Progenitor cell of endocrine pancreas (in vitro differentiated cells): Measurements from ENCODE around the gene CALN1. TPM values are rescaled to one million over a fixed set of nuclear protein-coding genes. Genes with fewer than 3 reads are reported as not detected.

Experiments used
- DNase-seq: peaks from one replicate; pipeline ENCODE4 v3.0.0; 2021; ENCODE audit warnings: low spot score; ENCODE audit not compliant: unreplicated experiment
- H3K27ac Mint-ChIP-seq: 2 replicates; pipeline ENCODE4 v1.8.0; 2021; ENCODE audit warnings: mild to moderate bottlenecking, moderate library complexity, mixed read lengths
- H3K27me3 Mint-ChIP-seq: 2 replicates; pipeline ENCODE4 v1.8.0; 2021; ENCODE audit warnings: mixed read lengths
- H3K36me3 Mint-ChIP-seq: 2 replicates; pipeline ENCODE4 v1.8.0; 2022; ENCODE audit warnings: mixed read lengths; ENCODE audit not compliant: insufficient read depth
- H3K4me1 Mint-ChIP-seq: 2 replicates; pipeline ENCODE4 v1.8.0; 2021; ENCODE audit warnings: low read depth, mixed read lengths
- H3K4me3 Mint-ChIP-seq: 2 replicates; pipeline ENCODE4 v1.8.0; 2021; ENCODE audit warnings: low read depth, mild to moderate bottlenecking, moderate library complexity, mixed read lengths
- H3K9me3 Mint-ChIP-seq: 2 replicates; pipeline ENCODE4 v1.8.0; 2021; ENCODE audit warnings: low read depth, mixed read lengths
- total RNA-seq: library from RNA; stranded (reverse); gene quantifications from 2 replicates; pipeline ENCODE4 v1.2.1, GENCODE V29; 2021
- TF ChIP-seq, protein P1 (sequence below): fragments of 200-600 bp; sonication (generic); IDR thresholded peaks from one replicate; pipeline ENCODE4 v1.5.0; 2021; ENCODE audit warnings: antibody characterized with exemption, mild to moderate bottlenecking; ENCODE audit not compliant: unreplicated experiment

Gene CALN1
- total RNA-seq, 1 donor from 2014 or later, result 0.79 TPM

DNA sequence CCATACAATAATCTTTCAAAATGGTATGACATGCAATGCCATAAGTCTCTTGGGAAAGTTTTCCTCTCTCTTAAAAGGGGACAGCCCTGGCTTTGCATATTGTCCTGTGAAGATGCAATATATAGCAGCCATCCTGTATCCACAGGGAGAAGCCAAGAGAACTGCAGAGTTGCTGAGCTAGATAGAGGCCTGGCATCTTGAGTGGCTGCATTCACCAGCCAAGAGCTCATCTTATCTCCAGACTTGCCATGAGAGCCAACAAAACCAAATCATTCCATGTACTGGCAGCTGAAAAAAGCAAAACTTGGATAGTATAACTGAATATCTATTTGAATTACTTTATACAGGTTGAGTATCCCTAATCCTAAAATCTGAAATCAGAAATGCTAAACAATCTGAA lies 348.8 kb downstream of the CALN1 start:
- H3K4me3 Mint-ChIP-seq, result no peak overlapping the region
- no peak for DNase-seq

GRCh38 chr7:72062666-72063065 lies 349.5 kb downstream of the CALN1 start:
- Mint-ChIP-seq H3K9me3 (peaks cover 6% of the 10 kb centered on the region), H3K36me3 (no peaks in the 10 kb centered on the region), H3K27me3 (peaks cover 3% of the 10 kb centered on the region), H3K4me1 (no peaks in the 10 kb centered on the region), H3K4me3 (no peak overlapping the region), H3K27ac (no peak overlapping the region)
- TF ChIP-seq, protein P1, sequence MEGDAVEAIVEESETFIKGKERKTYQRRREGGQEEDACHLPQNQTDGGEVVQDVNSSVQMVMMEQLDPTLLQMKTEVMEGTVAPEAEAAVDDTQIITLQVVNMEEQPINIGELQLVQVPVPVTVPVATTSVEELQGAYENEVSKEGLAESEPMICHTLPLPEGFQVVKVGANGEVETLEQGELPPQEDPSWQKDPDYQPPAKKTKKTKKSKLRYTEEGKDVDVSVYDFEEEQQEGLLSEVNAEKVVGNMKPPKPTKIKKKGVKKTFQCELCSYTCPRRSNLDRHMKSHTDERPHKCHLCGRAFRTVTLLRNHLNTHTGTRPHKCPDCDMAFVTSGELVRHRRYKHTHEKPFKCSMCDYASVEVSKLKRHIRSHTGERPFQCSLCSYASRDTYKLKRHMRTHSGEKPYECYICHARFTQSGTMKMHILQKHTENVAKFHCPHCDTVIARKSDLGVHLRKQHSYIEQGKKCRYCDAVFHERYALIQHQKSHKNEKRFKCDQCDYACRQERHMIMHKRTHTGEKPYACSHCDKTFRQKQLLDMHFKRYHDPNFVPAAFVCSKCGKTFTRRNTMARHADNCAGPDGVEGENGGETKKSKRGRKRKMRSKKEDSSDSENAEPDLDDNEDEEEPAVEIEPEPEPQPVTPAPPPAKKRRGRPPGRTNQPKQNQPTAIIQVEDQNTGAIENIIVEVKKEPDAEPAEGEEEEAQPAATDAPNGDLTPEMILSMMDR, result no peak
- no peak for DNase-seq

More for the DNA sequence above, 348.8 kb downstream of the CALN1 start:
- Mint-ChIP-seq H3K27me3 (peaks cover 3% of the 10 kb centered on the region), H3K4me1 (no peaks in the 10 kb centered on the region), H3K27ac (no peak overlapping the region), H3K9me3 (peaks cover 6% of the 10 kb centered on the region), H3K36me3 (no peaks in the 10 kb centered on the region)
- TF ChIP-seq, protein P1, result no peak

GRCh38 chr7:72059925-72060324 lies 352.2 kb downstream of the CALN1 start:
- TF ChIP-seq, protein P1, result no peak
- H3K4me1 Mint-ChIP-seq, result no peaks in the 10 kb centered on the region
- no peak for DNase-seq
- H3K9me3 Mint-ChIP-seq, result peaks cover 6% of the 10 kb centered on the region
- H3K27ac Mint-ChIP-seq, result no peak overlapping the region
- no peak overlapping the region for H3K4me3 Mint-ChIP-seq
- no peaks in the 10 kb centered on the region for H3K36me3 Mint-ChIP-seq
- no peaks in the 10 kb centered on the region for H3K27me3 Mint-ChIP-seq

DNA sequence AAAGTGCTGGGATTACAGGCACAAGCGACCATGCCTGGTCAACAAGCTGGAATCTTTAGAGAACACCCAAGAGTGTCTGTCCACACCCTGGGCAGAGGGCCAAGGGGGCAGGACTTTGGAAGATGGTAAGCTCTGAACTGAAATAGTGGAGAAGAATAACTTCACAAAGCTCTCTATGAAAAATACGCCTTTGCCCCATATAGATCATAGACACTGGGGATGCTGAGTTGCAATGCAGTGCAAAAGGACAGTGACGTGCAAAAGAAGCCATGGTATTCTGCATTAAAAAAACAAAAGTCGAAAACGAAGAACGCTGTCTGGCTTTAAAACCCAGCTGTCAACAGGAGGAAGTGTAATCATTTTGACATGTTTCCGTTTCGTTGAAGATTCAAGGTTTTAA lies 353.6 kb downstream of the CALN1 start:
- H3K9me3 Mint-ChIP-seq, result peaks cover 10% of the 10 kb centered on the region
- H3K27ac Mint-ChIP-seq, result no peak overlapping the region
- TF ChIP-seq, protein P1, result no peak
- no peaks in the 10 kb centered on the region for H3K4me1 Mint-ChIP-seq
- no peaks in the 10 kb centered on the region for H3K27me3 Mint-ChIP-seq
- DNase-seq, result no peak
- H3K36me3 Mint-ChIP-seq, result no peaks in the 10 kb centered on the region
- no peak overlapping the region for H3K4me3 Mint-ChIP-seq

DNA sequence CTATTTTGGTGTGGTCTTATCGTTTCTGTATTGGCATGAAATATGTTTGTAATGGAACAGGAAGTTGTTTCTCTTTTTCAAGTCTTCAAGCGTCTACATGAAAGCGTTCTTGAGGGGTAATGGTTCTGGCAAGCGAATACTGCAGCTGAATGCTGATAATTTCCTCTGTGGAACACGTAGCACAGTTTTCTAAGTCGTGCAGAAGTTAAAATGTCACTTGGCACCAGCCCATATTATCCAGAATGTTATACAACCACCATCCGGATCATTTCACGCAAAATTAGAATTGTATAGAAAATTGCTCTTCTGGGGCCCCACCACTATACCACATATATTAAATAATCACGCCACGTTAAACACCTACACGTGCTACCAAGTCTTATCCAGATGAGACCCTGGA lies 354.3 kb downstream of the CALN1 start:
- H3K36me3 Mint-ChIP-seq, result no peaks in the 10 kb centered on the region
- no peak overlapping the region for H3K4me3 Mint-ChIP-seq
- no peaks in the 10 kb centered on the region for H3K27me3 Mint-ChIP-seq
- no peak overlapping the region for H3K27ac Mint-ChIP-seq
- H3K4me1 Mint-ChIP-seq, result no peaks in the 10 kb centered on the region
- peaks cover 10% of the 10 kb centered on the region for H3K9me3 Mint-ChIP-seq
- no peak for DNase-seq
- TF ChIP-seq, protein P1, result no peak
